Measurements from ENCODE around the gene FHAD1. TPM values are rescaled to one million over a fixed set of nuclear protein-coding genes. Genes with fewer than 3 reads are reported as not detected.

Gene FHAD1
- total RNA-seq, 4 donors from 2014 or later = not detected

- Histone ChIP-seq H3K9me3 (no peaks in the 10 kb centered on the region), H3K27me3 (no peaks in the 10 kb centered on the region), H3K4me3 (no peak overlapping the region), H3K4me1 (no peaks in the 10 kb centered on the region), H3K27ac (no peak overlapping the region), H3K36me3 (no peaks in the 10 kb centered on the region)
- intact Hi-C loops (cut with DNase I; ENCODE audit: low total_unique reads) (no loop called here), in situ Hi-C loops (cut with MboI; ENCODE audit: low sequenced_read_pairs in 4 of 4) (no loop called here)
- TF ChIP-seq POLR2A (IDR thresholded peaks at IDR 0.05) (no peak), CTCF (IDR thresholded peaks at IDR 0.05 in 4 of 5, conservative IDR thresholded peaks at IDR 0.05 in 1 of 5) (no peak)
- no peak for DNase-seq
- ATAC-seq = no peak
These were observed 22.0 kb upstream of the FHAD1 start for GRCh38 chr1:15224974-15225373.

GRCh38 chr1:15225461-15225860, 21.6 kb upstream of the FHAD1 start:
- no peaks in the 10 kb centered on the region for H3K36me3 ChIP-seq
- H3K27me3 ChIP-seq = no peaks in the 10 kb centered on the region
- H3K4me1 ChIP-seq = no peaks in the 10 kb centered on the region
- ATAC-seq (peak in 1 of 2 donors; percentile 30), DNase-seq (no peak)
- H3K9me3 ChIP-seq = no peaks in the 10 kb centered on the region
- in situ Hi-C loops (cut with MboI; ENCODE audit: low sequenced_read_pairs in 4 of 4) (no loop called here), intact Hi-C loops (cut with DNase I; ENCODE audit: low total_unique reads) (no loop called here)
- TF ChIP-seq POLR2A (IDR thresholded peaks at IDR 0.05) (no peak), CTCF (IDR thresholded peaks at IDR 0.05 in 4 of 5, conservative IDR thresholded peaks at IDR 0.05 in 1 of 5) (no peak)
- H3K27ac ChIP-seq = no peak overlapping the region
- no peak overlapping the region for H3K4me3 ChIP-seq

GRCh38 chr1:15226388-15227255, 20.4 kb upstream of the FHAD1 start:
- H3K36me3 ChIP-seq = no peaks in the 10 kb centered on the region
- TF ChIP-seq POLR2A (IDR thresholded peaks at IDR 0.05) = no peak
- TF ChIP-seq CTCF (IDR thresholded peaks at IDR 0.05 in 4 of 5, conservative IDR thresholded peaks at IDR 0.05 in 1 of 5) = no peak
- DNase-seq = no peak
- H3K4me1 ChIP-seq = no peaks in the 10 kb centered on the region
- intact Hi-C loops (cut with DNase I; ENCODE audit: low total_unique reads) = no loop called here
- no peak overlapping the region for H3K4me3 ChIP-seq
- no peak overlapping the region for H3K27ac ChIP-seq
- in situ Hi-C loops (cut with MboI; ENCODE audit: low sequenced_read_pairs in 4 of 4) = no loop called here
- no peak for ATAC-seq
- H3K9me3 ChIP-seq = no peaks in the 10 kb centered on the region
- no peaks in the 10 kb centered on the region for H3K27me3 ChIP-seq

- TF ChIP-seq POLR2A (IDR thresholded peaks at IDR 0.05) = no peak
- TF ChIP-seq CTCF (IDR thresholded peaks at IDR 0.05 in 4 of 5, conservative IDR thresholded peaks at IDR 0.05 in 1 of 5) = no peak
- intact Hi-C loops (cut with DNase I; ENCODE audit: low total_unique reads) = no loop called here
- Histone ChIP-seq H3K27me3 (no peaks in the 10 kb centered on the region), H3K4me1 (no peaks in the 10 kb centered on the region), H3K27ac (no peak overlapping the region), H3K36me3 (no peaks in the 10 kb centered on the region), H3K9me3 (no peaks in the 10 kb centered on the region), H3K4me3 (no peak overlapping the region)
- ATAC-seq (no peak), DNase-seq (no peak)
- in situ Hi-C loops (cut with MboI; ENCODE audit: low sequenced_read_pairs in 4 of 4) = no loop called here
These were observed 17.3 kb upstream of the FHAD1 start for GRCh38 chr1:15229707-15230131.
